SK-N-SH (cell line): ENCODE measurements around the gene BCL7C. TPM values are rescaled to one million over a fixed set of nuclear protein-coding genes. Genes with fewer than 3 reads are reported as not detected.
A peak's percentile ranks its signal among the peaks of the same experiment; 100 is the strongest.

ENCODE experiments used
- CTCF ChIA-PET: fragments of 300-600, 350-600 bp; formaldehyde crosslinking; extraction: SDS; loops from one replicate; lab custom pipeline; 2021; lab: Yijun Ruan, JAX
- POLR2A ChIA-PET: fragments of 350-600 bp; sonication (Branson Sonifier 250); formaldehyde crosslinking; extraction: SDS; loops from one replicate; lab custom pipeline; 2020; ENCODE audit warnings: antibody characterized with exemption, inconsistent platforms; lab: Yijun Ruan, JAX
- DNase-seq: peaks from one replicate; pipeline ENCODE4 v3.0.0; 2012
- H2AFZ ChIP-seq: fragments of 200-600 bp; sonication (generic); 2 replicates; pipeline ENCODE4 v1.8.1; 2016; ENCODE audit warnings: antibody characterized with exemption, mild to moderate bottlenecking, low read depth
- H3F3A ChIP-seq: fragments of 200-600 bp; sonication (generic); replicated peaks from 2 replicates; pipeline ENCODE3; 2016; ENCODE audit warnings: antibody characterized with exemption, mild to moderate bottlenecking; ENCODE audit not compliant: insufficient read depth
- H3K27ac ChIP-seq, 2 experiments: fragments of 200-500 bp in 1 of 2; fragments of 200-600 bp in 1 of 2; sonication (Bioruptor generic) in 1 of 2; sonication (generic), shearing (Covaris generic) in 1 of 2; 2 replicates each; pipeline versions ENCODE4 v1.5.1 to v1.6.1; 2014 to 2016; ENCODE audit warnings: low read depth in 2 of 2, inconsistent platforms in 1 of 2, low read length in 1 of 2, mild to moderate bottlenecking in 1 of 2, mixed read lengths in 1 of 2
- H3K27me3 ChIP-seq: fragments of 200-600 bp; sonication (generic), shearing (Covaris generic); 2 replicates; pipeline ENCODE4 v1.6.1; 2016; ENCODE audit warnings: mixed run types; ENCODE audit not compliant: insufficient read depth
- H3K36me3 ChIP-seq, 2 experiments: fragments of 200-500 bp in 1 of 2; fragments of 200-600 bp in 1 of 2; sonication (Bioruptor generic) in 1 of 2; sonication (generic) in 1 of 2; replicated peaks in 1 of 2; 2 replicates each; pipeline versions ENCODE3 to v1.5.1; 2014 to 2016; ENCODE audit warnings: low read length in 1 of 2, mild to moderate bottlenecking in 1 of 2; ENCODE audit not compliant: insufficient read depth in 2 of 2, control insufficient read depth in 1 of 2
- H3K4me1 ChIP-seq, 2 experiments: fragments of 200-500 bp in 1 of 2; fragments of 200-600 bp in 1 of 2; sonication (Bioruptor generic) in 1 of 2; sonication (generic), shearing (Covaris generic) in 1 of 2; 2 replicates each; pipeline versions ENCODE4 v1.5.1 to v1.6.1; 2014 to 2016; ENCODE audit warnings: low read depth in 1 of 2, low read length in 1 of 2, mixed run types in 1 of 2; ENCODE audit not compliant: insufficient read depth in 2 of 2, control insufficient read depth in 1 of 2
- H3K4me2 ChIP-seq: fragments of 200-600 bp; sonication (generic), shearing (Covaris generic); 2 replicates; pipeline ENCODE4 v1.6.1; 2017; ENCODE audit warnings: mixed run types
- H3K4me3 ChIP-seq, 2 experiments: fragments of 200-500 bp in 1 of 2; fragments of 200-600 bp in 1 of 2; sonication (Bioruptor generic) in 1 of 2; sonication (generic), shearing (Covaris generic) in 1 of 2; 2 replicates each; pipeline versions ENCODE4 v1.5.1 to v1.8.1; 2014 to 2016; ENCODE audit warnings: low read depth in 2 of 2, inconsistent platforms in 1 of 2, low read length in 1 of 2, mild to moderate bottlenecking in 1 of 2, mixed read lengths in 1 of 2, moderate library complexity in 1 of 2
- H3K79me2 ChIP-seq: fragments of 200-600 bp; sonication (generic); 2 replicates; pipeline ENCODE4 v1.8.1; 2017; ENCODE audit warnings: mild to moderate bottlenecking; ENCODE audit not compliant: insufficient read depth
- H3K9ac ChIP-seq: fragments of 200-600 bp; sonication (generic); 2 replicates; pipeline ENCODE4 v1.6.1; 2017; ENCODE audit warnings: mixed run types
- H3K9me2 ChIP-seq: fragments of 200-600 bp; sonication (generic); 2 replicates; pipeline ENCODE4 v1.6.1; 2017; ENCODE audit warnings: mixed run types
- H3K9me3 ChIP-seq: fragments of 200-600 bp; sonication (generic); 2 replicates; pipeline ENCODE4 v1.6.1; 2017; ENCODE audit warnings: mixed run types, mild to moderate bottlenecking, moderate library complexity
- H4K20me1 ChIP-seq: fragments of 200-600 bp; sonication (generic); 2 replicates; pipeline ENCODE4 v1.6.1; 2017; ENCODE audit warnings: mild to moderate bottlenecking, mixed run types; ENCODE audit not compliant: insufficient read depth
- CTCF ChIP-seq: fragments of 200-600 bp; sonication (generic); IDR thresholded peaks from 2 replicates; pipeline ENCODE4 v1.6.1; 2017; ENCODE audit warnings: antibody characterized with exemption, mild to moderate bottlenecking, moderate library complexity
- EP300 ChIP-seq, 2 experiments: IDR thresholded peaks; 2 replicates each; pipeline versions ENCODE4 v1.4.0 to v1.6.1; 2012; ENCODE audit warnings: borderline replicate concordance in 1 of 2, low read depth in 1 of 2, low read length in 1 of 2
- FOXJ3 ChIP-seq: sonication (generic); formaldehyde crosslinking; IDR thresholded peaks from 2 replicates; pipeline ENCODE4 v1.5.1; 2020; ENCODE audit warnings: mild to moderate bottlenecking, missing genetic modification reagents
- NRF1 ChIP-seq: IDR thresholded peaks from 2 replicates; pipeline ENCODE4 v1.6.1; 2012; ENCODE audit warnings: low read depth, mild to moderate bottlenecking, low read length
- RAD21 ChIP-seq: IDR thresholded peaks from 2 replicates; pipeline ENCODE4 v1.6.1; 2012; ENCODE audit warnings: mild to moderate bottlenecking, low read length
- SMC3 ChIP-seq: IDR thresholded peaks from 2 replicates; pipeline ENCODE4 v1.6.1; 2012; ENCODE audit warnings: low read depth, low read length, improper control_type of control experiment
- TCF12 ChIP-seq: IDR thresholded peaks from 2 replicates; pipeline ENCODE4 v1.4.0; 2012
- WGBS: methylation state at CpG from one replicate; pipeline ENCODE4 v1.1.6; 2017; ENCODE audit warnings: low lambda C conversion rate; 5-methylcytosine and 5-hydroxymethylcytosine counted together
- polyA plus RNA-seq, 3 experiments: library from polyadenylated mRNA; depleted of rRNA; stranded (reverse); fragments of >200 nt; gene quantifications; 2 replicates each; pipeline ENCODE4 v1.2.3, GENCODE V29; 2012

The BCL7C gene
- polyA plus RNA-seq, 1 of the 3 experiments (the other 2 are of a cell fraction) = 56.3 TPM

GRCh38 chr16:30902029-30902972 is 8.4 kb upstream of the BCL7C start:
- POLR2A ChIA-PET = interaction anchor here (0.5 to 1.7 kb wide), 9 partner anchors 9 to 144 kb away, joined by 3 to 8 read pairs (median 4); partner anchors contain the start of gene BCL7C
- Histone ChIP-seq H2AFZ (0 out of 2 replicates have a peak overlapping the region, but pooled peaks have one; percentile 35), H3K9me3 (no peaks in the 10 kb centered on the region), H3K9me2 (no peaks in the 10 kb centered on the region), H3K4me1 (peaks cover 5 to 14% of the 10 kb centered on the region in 2 experiments; a peak in 2 of 4 replicates), H3K4me3 (peak overlapping the region; percentile 36 to 38), H3K27me3 (no peaks in the 10 kb centered on the region), H3K9ac (peak overlapping the region; percentile 53), H3K79me2 (peaks cover 4% of the 10 kb centered on the region; the same call in 1 of the 2 replicates), H3K27ac (peak overlapping the region; percentile 30 to 44; a peak in 3 of 4 replicates), H3K36me3 (no peaks in the 10 kb centered on the region), H4K20me1 (no peaks in the 10 kb centered on the region), H3K4me2 (peak overlapping the region; percentile 75), H3F3A (peaks cover 16% of the 10 kb centered on the region)
- TF ChIP-seq RAD21 (peak; percentile 30; the same call in 1 of the 2 replicates), NRF1 (0 out of 2 replicates have a peak, but pooled peaks have one; percentile 4), TCF12 (no peak), SMC3 (peak; percentile 43), FOXJ3 (CRISPR knock-in tag) (no peak)
- CTCF ChIA-PET = interaction anchor here (0.6 to 4.6 kb wide), 27 partner anchors 8 to 646 kb away, joined by 3 to 74 read pairs (median 4); partner anchors contain the start of gene BCL7C
- WGBS = 71% methylated on average over 19 of the region's 99 CpGs
- DNase-seq = peak; percentile 94

GRCh38 chr16:30901201-30902028 is 7.5 kb upstream of the BCL7C start:
- Histone ChIP-seq H3K4me3 (peak overlapping the region; percentile 35 to 36; a peak in 2 of 4 replicates), H3K27me3 (no peaks in the 10 kb centered on the region), H3K79me2 (peaks cover 4% of the 10 kb centered on the region; the same call in 1 of the 2 replicates), H3K4me2 (peak overlapping the region; percentile 39; the same call in 1 of the 2 replicates), H3K9me3 (no peaks in the 10 kb centered on the region), H3K4me1 (peaks cover 5 to 14% of the 10 kb centered on the region in 2 experiments; a peak in 2 of 4 replicates), H3K9ac (no peak overlapping the region), H3K27ac (peak overlapping the region in 1 of 2 experiments; percentile 31; a peak in 1 of 4 replicates), H3K36me3 (no peaks in the 10 kb centered on the region), H4K20me1 (no peaks in the 10 kb centered on the region), H2AFZ (no peak overlapping the region), H3K9me2 (no peaks in the 10 kb centered on the region), H3F3A (peaks cover 16% of the 10 kb centered on the region)
- WGBS = 77% methylated on average over 4 of the region's 6 CpGs
- TF ChIP-seq RAD21 = no peak
- TF ChIP-seq EP300 (IDR thresholded peaks at IDR 0.05; ENCODE audit: borderline replicate concordance in 1 of 2, low read depth in 1 of 2, low read length in 1 of 2) = no peak
- TF ChIP-seq CTCF = 0 out of 2 replicates have a peak, but pooled peaks have one; percentile 5
- no peak for DNase-seq
- ChIA-PET POLR2A (interaction anchor here (0.6 to 1.7 kb wide), 8 partner anchors 17 to 199 kb away, joined by 3 to 8 read pairs (median 3); no protein-coding TSS in a partner anchor), CTCF (interaction anchor here (0.6 to 4.6 kb wide), 24 partner anchors 8 to 789 kb away, joined by 3 to 74 read pairs (median 4); partner anchors contain the start of gene BCL7C)
